ENCODE measurements around the gene OSCP1. TPM values are rescaled to one million over a fixed set of nuclear protein-coding genes. Genes with fewer than 3 reads are reported as not detected.

OSCP1 gene
- total and polyA plus RNA-seq, 2 experiments from 2014 or later = 2.2 to 2.6 TPM

DNA sequence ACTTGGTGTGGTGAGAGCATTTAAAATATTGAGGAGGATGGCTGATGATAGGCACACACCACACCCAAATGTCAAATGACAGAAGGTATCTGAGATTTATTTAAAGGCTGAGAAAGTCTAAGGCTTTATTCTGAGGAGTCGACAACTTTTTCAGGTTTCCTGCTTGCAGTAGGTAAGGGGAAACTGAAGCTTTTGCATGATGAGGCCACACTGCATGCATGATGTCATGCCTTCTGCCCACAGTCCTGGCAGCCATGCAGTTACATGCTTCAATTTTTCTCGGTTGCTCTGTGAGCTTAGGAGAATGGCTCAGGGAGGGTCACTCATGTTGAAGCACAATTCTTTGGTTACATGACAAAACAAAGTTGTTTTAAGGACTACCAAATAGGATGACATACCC, 7.0 kb downstream of the OSCP1 start (continued):
- TF ChIP-seq, protein P1, sequence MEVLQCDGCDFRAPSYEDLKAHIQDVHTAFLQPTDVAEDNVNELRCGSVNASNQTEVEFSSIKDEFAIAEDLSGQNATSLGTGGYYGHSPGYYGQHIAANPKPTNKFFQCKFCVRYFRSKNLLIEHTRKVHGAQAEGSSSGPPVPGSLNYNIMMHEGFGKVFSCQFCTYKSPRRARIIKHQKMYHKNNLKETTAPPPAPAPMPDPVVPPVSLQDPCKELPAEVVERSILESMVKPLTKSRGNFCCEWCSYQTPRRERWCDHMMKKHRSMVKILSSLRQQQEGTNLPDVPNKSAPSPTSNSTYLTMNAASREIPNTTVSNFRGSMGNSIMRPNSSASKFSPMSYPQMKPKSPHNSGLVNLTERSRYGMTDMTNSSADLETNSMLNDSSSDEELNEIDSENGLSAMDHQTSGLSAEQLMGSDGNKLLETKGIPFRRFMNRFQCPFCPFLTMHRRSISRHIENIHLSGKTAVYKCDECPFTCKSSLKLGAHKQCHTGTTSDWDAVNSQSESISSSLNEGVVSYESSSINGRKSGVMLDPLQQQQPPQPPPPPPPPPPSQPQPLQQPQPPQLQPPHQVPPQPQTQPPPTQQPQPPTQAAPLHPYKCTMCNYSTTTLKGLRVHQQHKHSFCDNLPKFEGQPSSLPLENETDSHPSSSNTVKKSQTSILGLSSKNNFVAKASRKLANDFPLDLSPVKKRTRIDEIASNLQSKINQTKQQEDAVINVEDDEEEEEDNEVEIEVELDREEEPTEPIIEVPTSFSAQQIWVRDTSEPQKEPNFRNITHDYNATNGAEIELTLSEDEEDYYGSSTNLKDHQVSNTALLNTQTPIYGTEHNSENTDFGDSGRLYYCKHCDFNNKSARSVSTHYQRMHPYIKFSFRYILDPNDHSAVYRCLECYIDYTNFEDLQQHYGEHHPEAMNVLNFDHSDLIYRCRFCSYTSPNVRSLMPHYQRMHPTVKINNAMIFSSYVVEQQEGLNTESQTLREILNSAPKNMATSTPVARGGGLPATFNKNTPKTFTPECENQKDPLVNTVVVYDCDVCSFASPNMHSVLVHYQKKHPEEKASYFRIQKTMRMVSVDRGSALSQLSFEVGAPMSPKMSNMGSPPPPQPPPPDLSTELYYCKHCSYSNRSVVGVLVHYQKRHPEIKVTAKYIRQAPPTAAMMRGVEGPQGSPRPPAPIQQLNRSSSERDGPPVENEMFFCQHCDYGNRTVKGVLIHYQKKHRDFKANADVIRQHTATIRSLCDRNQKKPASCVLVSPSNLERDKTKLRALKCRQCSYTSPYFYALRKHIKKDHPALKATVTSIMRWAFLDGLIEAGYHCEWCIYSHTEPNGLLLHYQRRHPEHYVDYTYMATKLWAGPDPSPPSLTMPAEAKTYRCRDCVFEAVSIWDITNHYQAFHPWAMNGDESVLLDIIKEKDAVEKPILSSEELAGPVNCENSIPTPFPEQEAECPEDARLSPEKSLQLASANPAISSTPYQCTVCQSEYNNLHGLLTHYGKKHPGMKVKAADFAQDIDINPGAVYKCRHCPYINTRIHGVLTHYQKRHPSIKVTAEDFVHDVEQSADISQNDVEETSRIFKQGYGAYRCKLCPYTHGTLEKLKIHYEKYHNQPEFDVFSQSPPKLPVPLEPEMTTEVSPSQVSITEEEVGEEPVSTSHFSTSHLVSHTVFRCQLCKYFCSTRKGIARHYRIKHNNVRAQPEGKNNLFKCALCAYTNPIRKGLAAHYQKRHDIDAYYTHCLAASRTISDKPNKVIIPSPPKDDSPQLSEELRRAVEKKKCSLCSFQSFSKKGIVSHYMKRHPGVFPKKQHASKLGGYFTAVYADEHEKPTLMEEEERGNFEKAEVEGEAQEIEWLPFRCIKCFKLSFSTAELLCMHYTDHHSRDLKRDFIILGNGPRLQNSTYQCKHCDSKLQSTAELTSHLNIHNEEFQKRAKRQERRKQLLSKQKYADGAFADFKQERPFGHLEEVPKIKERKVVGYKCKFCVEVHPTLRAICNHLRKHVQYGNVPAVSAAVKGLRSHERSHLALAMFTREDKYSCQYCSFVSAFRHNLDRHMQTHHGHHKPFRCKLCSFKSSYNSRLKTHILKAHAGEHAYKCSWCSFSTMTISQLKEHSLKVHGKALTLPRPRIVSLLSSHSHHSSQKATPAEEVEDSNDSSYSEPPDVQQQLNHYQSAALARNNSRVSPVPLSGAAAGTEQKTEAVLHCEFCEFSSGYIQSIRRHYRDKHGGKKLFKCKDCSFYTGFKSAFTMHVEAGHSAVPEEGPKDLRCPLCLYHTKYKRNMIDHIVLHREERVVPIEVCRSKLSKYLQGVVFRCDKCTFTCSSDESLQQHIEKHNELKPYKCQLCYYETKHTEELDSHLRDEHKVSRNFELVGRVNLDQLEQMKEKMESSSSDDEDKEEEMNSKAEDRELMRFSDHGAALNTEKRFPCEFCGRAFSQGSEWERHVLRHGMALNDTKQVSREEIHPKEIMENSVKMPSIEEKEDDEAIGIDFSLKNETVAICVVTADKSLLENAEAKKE (CRISPR knock-in tag; IDR thresholded peaks at IDR 0.05) = no peak
- no peak for TF ChIP-seq STAT1 (IDR thresholded peaks at IDR 0.05; ENCODE audit: unreplicated experiment)

DNA sequence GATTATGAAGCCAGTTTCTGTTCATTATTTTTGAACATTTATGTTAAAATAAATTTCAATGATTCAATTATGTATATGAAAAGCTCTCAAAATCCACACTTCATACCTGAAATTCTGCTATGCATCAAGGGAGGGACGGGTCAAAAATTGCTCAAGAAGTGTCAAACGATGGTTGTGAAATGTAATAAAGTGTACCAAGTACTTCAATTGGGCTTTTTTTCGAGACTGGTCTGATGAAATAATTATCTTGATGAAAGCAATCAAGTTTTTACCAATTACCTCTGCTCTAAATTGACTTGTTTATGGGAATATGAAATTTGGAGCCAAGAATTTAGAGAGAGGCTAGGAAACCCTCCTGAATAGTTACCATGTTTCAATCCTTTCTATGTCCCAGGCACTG, 7.9 kb downstream of the OSCP1 start:
- H3F3A ChIP-seq (replicated peaks; ENCODE audit: low read depth) = no peaks in the 10 kb centered on the region
- no peak overlapping the region for H2AFZ ChIP-seq
- no peak overlapping the region for H3K4me3 Mint-ChIP-seq
- H3K79me2 ChIP-seq (replicated peaks; ENCODE audit: insufficient read depth) = no peaks in the 10 kb centered on the region
- no peak overlapping the region for H3K4me3 ChIP-seq
- H3K4me1 Mint-ChIP-seq = peaks cover 22% of the 10 kb centered on the region; the same call in 2 of the 3 replicates
- no peak for ATAC-seq
- H3K4me2 ChIP-seq = no peak overlapping the region
- DNase-seq (ENCODE audit: low spot score) = no peak
- H3K27me3 ChIP-seq (ENCODE audit: insufficient read depth) = no peaks in the 10 kb centered on the region
- no peak overlapping the region for H3K27ac ChIP-seq (ENCODE audit: low read depth)
- H3K27me3 Mint-ChIP-seq (ENCODE audit: insufficient read depth, low read depth, poor library complexity) = peaks cover 4% of the 10 kb centered on the region
- no peaks in the 10 kb centered on the region for H3K36me3 ChIP-seq (ENCODE audit: insufficient read depth)
- H4K20me1 ChIP-seq (replicated peaks; ENCODE audit: insufficient read depth) = no peaks in the 10 kb centered on the region
- H3K9me3 Mint-ChIP-seq = no peaks in the 10 kb centered on the region
- H3K36me3 Mint-ChIP-seq (ENCODE audit: low read depth) = no peaks in the 10 kb centered on the region
- H3K4me1 ChIP-seq (ENCODE audit: insufficient read depth) = peaks cover 14% of the 10 kb centered on the region
- H3K9me2 ChIP-seq (ENCODE audit: insufficient read depth) = no peaks in the 10 kb centered on the region
- H3K27ac Mint-ChIP-seq = no peak overlapping the region
- no peak for TF ChIP-seq STAT1 (IDR thresholded peaks at IDR 0.05; ENCODE audit: unreplicated experiment)
- TF ChIP-seq EZH2phosphoT487 (IDR thresholded peaks at IDR 0.05; ENCODE audit: unreplicated experiment) = no peak
- TF ChIP-seq JUNB (IDR thresholded peaks at IDR 0.05; ENCODE audit: unreplicated experiment) = no peak
- TF ChIP-seq, protein P2, sequence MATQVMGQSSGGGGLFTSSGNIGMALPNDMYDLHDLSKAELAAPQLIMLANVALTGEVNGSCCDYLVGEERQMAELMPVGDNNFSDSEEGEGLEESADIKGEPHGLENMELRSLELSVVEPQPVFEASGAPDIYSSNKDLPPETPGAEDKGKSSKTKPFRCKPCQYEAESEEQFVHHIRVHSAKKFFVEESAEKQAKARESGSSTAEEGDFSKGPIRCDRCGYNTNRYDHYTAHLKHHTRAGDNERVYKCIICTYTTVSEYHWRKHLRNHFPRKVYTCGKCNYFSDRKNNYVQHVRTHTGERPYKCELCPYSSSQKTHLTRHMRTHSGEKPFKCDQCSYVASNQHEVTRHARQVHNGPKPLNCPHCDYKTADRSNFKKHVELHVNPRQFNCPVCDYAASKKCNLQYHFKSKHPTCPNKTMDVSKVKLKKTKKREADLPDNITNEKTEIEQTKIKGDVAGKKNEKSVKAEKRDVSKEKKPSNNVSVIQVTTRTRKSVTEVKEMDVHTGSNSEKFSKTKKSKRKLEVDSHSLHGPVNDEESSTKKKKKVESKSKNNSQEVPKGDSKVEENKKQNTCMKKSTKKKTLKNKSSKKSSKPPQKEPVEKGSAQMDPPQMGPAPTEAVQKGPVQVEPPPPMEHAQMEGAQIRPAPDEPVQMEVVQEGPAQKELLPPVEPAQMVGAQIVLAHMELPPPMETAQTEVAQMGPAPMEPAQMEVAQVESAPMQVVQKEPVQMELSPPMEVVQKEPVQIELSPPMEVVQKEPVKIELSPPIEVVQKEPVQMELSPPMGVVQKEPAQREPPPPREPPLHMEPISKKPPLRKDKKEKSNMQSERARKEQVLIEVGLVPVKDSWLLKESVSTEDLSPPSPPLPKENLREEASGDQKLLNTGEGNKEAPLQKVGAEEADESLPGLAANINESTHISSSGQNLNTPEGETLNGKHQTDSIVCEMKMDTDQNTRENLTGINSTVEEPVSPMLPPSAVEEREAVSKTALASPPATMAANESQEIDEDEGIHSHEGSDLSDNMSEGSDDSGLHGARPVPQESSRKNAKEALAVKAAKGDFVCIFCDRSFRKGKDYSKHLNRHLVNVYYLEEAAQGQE (IDR thresholded peaks at IDR 0.05; ENCODE audit: unreplicated experiment) = no peak
- TF ChIP-seq, protein P3, sequence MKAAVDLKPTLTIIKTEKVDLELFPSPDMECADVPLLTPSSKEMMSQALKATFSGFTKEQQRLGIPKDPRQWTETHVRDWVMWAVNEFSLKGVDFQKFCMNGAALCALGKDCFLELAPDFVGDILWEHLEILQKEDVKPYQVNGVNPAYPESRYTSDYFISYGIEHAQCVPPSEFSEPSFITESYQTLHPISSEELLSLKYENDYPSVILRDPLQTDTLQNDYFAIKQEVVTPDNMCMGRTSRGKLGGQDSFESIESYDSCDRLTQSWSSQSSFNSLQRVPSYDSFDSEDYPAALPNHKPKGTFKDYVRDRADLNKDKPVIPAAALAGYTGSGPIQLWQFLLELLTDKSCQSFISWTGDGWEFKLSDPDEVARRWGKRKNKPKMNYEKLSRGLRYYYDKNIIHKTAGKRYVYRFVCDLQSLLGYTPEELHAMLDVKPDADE (IDR thresholded peaks at IDR 0.05) = no peak
- TF ChIP-seq POLR2AphosphoS5 (IDR thresholded peaks at IDR 0.05; ENCODE audit: low read depth) = no peak
